Astrocyte (in vitro differentiated cells and primary cell): ENCODE measurements around the gene PCMT1. TPM values are rescaled to one million over a fixed set of nuclear protein-coding genes. Genes with fewer than 3 reads are reported as not detected.
"Not testable (repeated sequence)": the region's sequence is repeated elsewhere in the genome, so short reads cannot be mapped to it uniquely, and the experiment has no call there.

Source experiments
- DNase-seq: peaks from one replicate; pipeline ENCODE4 v3.0.0-alpha.2; 2010; ENCODE audit warnings: low read depth
- FAIRE-seq: peaks from 2 replicates; lab custom pipeline; 2011; peaks lifted over from hg19 to GRCh38; lab: Jason Lieb, UNC
- H2AFZ ChIP-seq: 2 replicates; pipeline ENCODE4 v1.6.0; 2012; ENCODE audit warnings: low read depth, low read length, inconsistent platforms
- H3K27ac ChIP-seq: 2 replicates; pipeline ENCODE4 v1.5.1; 2011; ENCODE audit warnings: low read depth, low read length, inconsistent platforms
- H3K27me3 ChIP-seq: 2 replicates; pipeline ENCODE4 v1.6.0; 2011; ENCODE audit warnings: low read length, inconsistent platforms; ENCODE audit not compliant: insufficient read depth
- H3K36me3 ChIP-seq: 2 replicates; pipeline ENCODE4 v1.5.1; 2011; ENCODE audit warnings: low read length, inconsistent platforms; ENCODE audit not compliant: insufficient read depth
- H3K4me1 ChIP-seq: 2 replicates; pipeline ENCODE4 v1.5.1; 2011; ENCODE audit warnings: low read length, inconsistent platforms; ENCODE audit not compliant: insufficient read depth
- H3K4me2 ChIP-seq: 2 replicates; pipeline ENCODE4 v1.6.0; 2012; ENCODE audit warnings: low read length, inconsistent platforms
- H3K4me3 ChIP-seq: 2 replicates; pipeline ENCODE4 v1.5.1; 2011; ENCODE audit warnings: low read depth, mild to moderate bottlenecking, low read length, inconsistent platforms; ENCODE audit not compliant: insufficient read depth
- H3K79me2 ChIP-seq: 2 replicates; pipeline ENCODE4 v1.6.0; 2012; ENCODE audit warnings: mild to moderate bottlenecking, low read length, inconsistent platforms; ENCODE audit not compliant: insufficient read depth
- H3K9ac ChIP-seq: 2 replicates; pipeline ENCODE4 v1.6.0; 2012; ENCODE audit warnings: mild to moderate bottlenecking, low read length, inconsistent platforms
- H3K9me3 ChIP-seq: 2 replicates; pipeline ENCODE4 v1.5.1; 2012; ENCODE audit warnings: low read depth, mild to moderate bottlenecking, low read length, inconsistent platforms; ENCODE audit not compliant: insufficient read depth
- H4K20me1 ChIP-seq: 2 replicates; pipeline ENCODE4 v1.6.0; 2012; ENCODE audit warnings: low read length, inconsistent platforms; ENCODE audit not compliant: insufficient read depth
- H3K27ac Mint-ChIP-seq: one replicate; pipeline ENCODE4 v1.8.0; 2021; ENCODE audit warnings: mild to moderate bottlenecking, mixed read lengths; ENCODE audit not compliant: unreplicated experiment
- H3K27me3 Mint-ChIP-seq: one replicate; pipeline ENCODE4 v1.8.0; 2021; ENCODE audit warnings: low read depth, mixed read lengths; ENCODE audit not compliant: unreplicated experiment
- H3K36me3 Mint-ChIP-seq: one replicate; pipeline ENCODE4 v1.8.0; 2021; ENCODE audit warnings: low read depth, mixed read lengths; ENCODE audit not compliant: unreplicated experiment
- H3K4me1 Mint-ChIP-seq: one replicate; pipeline ENCODE4 v1.8.0; 2021; ENCODE audit warnings: low read depth, mixed read lengths; ENCODE audit not compliant: unreplicated experiment
- H3K4me3 Mint-ChIP-seq: one replicate; pipeline ENCODE4 v1.8.0; 2021; ENCODE audit warnings: mild to moderate bottlenecking, moderate library complexity, mixed read lengths; ENCODE audit not compliant: unreplicated experiment
- H3K9me3 Mint-ChIP-seq: one replicate; pipeline ENCODE4 v1.8.0; 2021; ENCODE audit warnings: mild to moderate bottlenecking, mixed read lengths; ENCODE audit not compliant: unreplicated experiment
- EZH2 ChIP-seq: IDR thresholded peaks from 2 replicates; pipeline ENCODE4 v1.6.1; 2012; ENCODE audit warnings: mild to moderate bottlenecking, low read length, inconsistent platforms; ENCODE audit not compliant: insufficient read depth
- total RNA-seq: library from RNA; stranded (reverse); gene quantifications from 2 replicates; pipeline ENCODE4 v1.2.1, GENCODE V29; 2021
- TF ChIP-seq, protein P1 (sequence below): IDR thresholded peaks from 2 replicates; pipeline ENCODE4 v1.5.1; 2011; ENCODE audit warnings: low read depth, mild to moderate bottlenecking, inconsistent platforms, low read length, moderate library complexity; ENCODE audit not compliant: insufficient read depth

Gene PCMT1
- total RNA-seq, 1 donor from 2014 or later: 127 TPM

- H3K27ac Mint-ChIP-seq: no peak overlapping the region
- H3K79me2 ChIP-seq: no peaks in the 10 kb centered on the region
- peak overlapping the region; percentile 39 for H3K4me2 ChIP-seq
- H3K36me3 ChIP-seq: peaks cover 4% of the 10 kb centered on the region
- H3K4me3 Mint-ChIP-seq: no peak overlapping the region
- H4K20me1 ChIP-seq: no peaks in the 10 kb centered on the region
- H3K27me3 Mint-ChIP-seq: peaks cover 3% of the 10 kb centered on the region
- H3K4me1 Mint-ChIP-seq: peaks cover 19% of the 10 kb centered on the region
- H2AFZ ChIP-seq: no peak overlapping the region
- TF ChIP-seq EZH2: no peak
- TF ChIP-seq, protein P1, sequence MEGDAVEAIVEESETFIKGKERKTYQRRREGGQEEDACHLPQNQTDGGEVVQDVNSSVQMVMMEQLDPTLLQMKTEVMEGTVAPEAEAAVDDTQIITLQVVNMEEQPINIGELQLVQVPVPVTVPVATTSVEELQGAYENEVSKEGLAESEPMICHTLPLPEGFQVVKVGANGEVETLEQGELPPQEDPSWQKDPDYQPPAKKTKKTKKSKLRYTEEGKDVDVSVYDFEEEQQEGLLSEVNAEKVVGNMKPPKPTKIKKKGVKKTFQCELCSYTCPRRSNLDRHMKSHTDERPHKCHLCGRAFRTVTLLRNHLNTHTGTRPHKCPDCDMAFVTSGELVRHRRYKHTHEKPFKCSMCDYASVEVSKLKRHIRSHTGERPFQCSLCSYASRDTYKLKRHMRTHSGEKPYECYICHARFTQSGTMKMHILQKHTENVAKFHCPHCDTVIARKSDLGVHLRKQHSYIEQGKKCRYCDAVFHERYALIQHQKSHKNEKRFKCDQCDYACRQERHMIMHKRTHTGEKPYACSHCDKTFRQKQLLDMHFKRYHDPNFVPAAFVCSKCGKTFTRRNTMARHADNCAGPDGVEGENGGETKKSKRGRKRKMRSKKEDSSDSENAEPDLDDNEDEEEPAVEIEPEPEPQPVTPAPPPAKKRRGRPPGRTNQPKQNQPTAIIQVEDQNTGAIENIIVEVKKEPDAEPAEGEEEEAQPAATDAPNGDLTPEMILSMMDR: peak; percentile 41
- H3K27me3 ChIP-seq: no peaks in the 10 kb centered on the region
- H3K9ac ChIP-seq: no peak overlapping the region
- H3K4me3 ChIP-seq: no peak overlapping the region
- H3K27ac ChIP-seq: peak overlapping the region; percentile 4
- FAIRE-seq: peak; percentile 41
- H3K4me1 ChIP-seq: peaks cover 26% of the 10 kb centered on the region
- H3K9me3 ChIP-seq: no peaks in the 10 kb centered on the region
- peak; percentile 75 for DNase-seq
- H3K36me3 Mint-ChIP-seq: peaks cover 15% of the 10 kb centered on the region
- H3K9me3 Mint-ChIP-seq: peaks cover 4% of the 10 kb centered on the region
Observed at GRCh38 chr6:149840345-149841075, 91.0 kb downstream of the PCMT1 start.

GRCh38 chr6:149842331-149842730 lies 92.8 kb downstream of the PCMT1 start:
- Mint-ChIP-seq H3K4me1 (peaks cover 34% of the 10 kb centered on the region), H3K27ac (no peak overlapping the region), H3K27me3 (peaks cover 3% of the 10 kb centered on the region), H3K9me3 (peaks cover 4% of the 10 kb centered on the region), H3K4me3 (no peak overlapping the region), H3K36me3 (peaks cover 15% of the 10 kb centered on the region)
- Histone ChIP-seq H3K9me3 (no peaks in the 10 kb centered on the region), H3K4me2 (no peak overlapping the region), H3K27me3 (no peaks in the 10 kb centered on the region), H3K36me3 (peaks cover 4% of the 10 kb centered on the region), H4K20me1 (no peaks in the 10 kb centered on the region), H3K4me1 (peaks cover 44% of the 10 kb centered on the region), H2AFZ (no peak overlapping the region), H3K9ac (no peak overlapping the region), H3K79me2 (no peaks in the 10 kb centered on the region), H3K27ac (no peak overlapping the region), H3K4me3 (no peak overlapping the region)
- DNase-seq: no peak
- TF ChIP-seq EZH2: no peak
- TF ChIP-seq, protein P1: no peak
- FAIRE-seq: no peak

GRCh38 chr6:149843051-149843633 lies 93.6 kb downstream of the PCMT1 start:
- H3K27me3 Mint-ChIP-seq: peaks cover 3% of the 10 kb centered on the region
- Histone ChIP-seq H3K4me2 (no peak overlapping the region), H3K4me3 (no peak overlapping the region), H3K9ac (no peak overlapping the region), H3K27ac (no peak overlapping the region), H3K79me2 (no peaks in the 10 kb centered on the region), H3K4me1 (peaks cover 50% of the 10 kb centered on the region), H4K20me1 (no peaks in the 10 kb centered on the region), H3K27me3 (no peaks in the 10 kb centered on the region), H3K9me3 (no peaks in the 10 kb centered on the region), H3K36me3 (peaks cover 4% of the 10 kb centered on the region), H2AFZ (no peak overlapping the region)
- FAIRE-seq (no peak), DNase-seq (no peak)
- H3K4me1 Mint-ChIP-seq: peaks cover 37% of the 10 kb centered on the region
- H3K27ac Mint-ChIP-seq: no peak overlapping the region
- no peak for TF ChIP-seq EZH2
- TF ChIP-seq, protein P1: no peak
- no peak overlapping the region for H3K4me3 Mint-ChIP-seq
- peaks cover 4% of the 10 kb centered on the region for H3K9me3 Mint-ChIP-seq
- peaks cover 15% of the 10 kb centered on the region for H3K36me3 Mint-ChIP-seq

DNA sequence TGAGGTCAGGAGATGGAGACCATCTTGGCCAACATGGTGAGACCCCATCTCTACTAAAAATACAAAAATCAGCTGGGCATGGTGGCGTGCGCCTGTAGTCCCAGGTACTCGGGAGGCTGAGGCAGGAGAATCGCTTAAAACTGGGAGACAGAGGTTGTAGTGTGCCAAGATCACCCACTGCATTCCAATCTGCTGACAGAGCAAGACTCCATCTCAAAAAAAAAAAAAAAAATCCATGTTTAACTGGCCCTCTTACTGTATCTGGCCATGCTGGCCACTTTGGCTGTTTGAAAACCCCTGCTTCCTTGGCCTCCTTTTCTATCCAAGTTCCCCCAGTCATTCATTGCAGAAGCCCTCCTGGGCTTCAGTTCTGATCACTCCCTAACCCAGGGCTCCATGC lies 94.5 kb downstream of the PCMT1 start:
- Histone ChIP-seq H3K4me1 (peaks cover 50% of the 10 kb centered on the region), H3K4me2 (peak overlapping the region; percentile 54)
- H2AFZ ChIP-seq: not testable (repeated sequence)

More for the DNA sequence above, 94.5 kb downstream of the PCMT1 start:
- peaks cover 15% of the 10 kb centered on the region for H3K36me3 Mint-ChIP-seq
- not testable (repeated sequence) for H3K4me3 Mint-ChIP-seq, H4K20me1 ChIP-seq, H3K27me3 Mint-ChIP-seq, H3K9me3 Mint-ChIP-seq, H3K27me3 ChIP-seq, H3K79me2 ChIP-seq, H3K36me3 ChIP-seq, H3K9me3 ChIP-seq, H3K9ac ChIP-seq, FAIRE-seq, H3K4me3 ChIP-seq
- H3K27ac Mint-ChIP-seq: peak overlapping the region; percentile 63
- peaks cover 37% of the 10 kb centered on the region for H3K4me1 Mint-ChIP-seq
- peak; percentile 57 for DNase-seq
- H3K27ac ChIP-seq: peak overlapping the region; percentile 59
